Neural progenitor cell (in vitro differentiated cells): Measurements from ENCODE around the gene ATXN3L.

Experiments
- EZH2 ChIP-seq: fragments of 200-600 bp; sonication (generic); IDR thresholded peaks from 2 replicates; pipeline ENCODE4 v1.6.1; 2017; ENCODE audit warnings: antibody characterized with exemption, mild to moderate bottlenecking, moderate library complexity
- TF ChIP-seq, protein P1 (sequence below): fragments of 200-600 bp; sonication (generic); IDR thresholded peaks from 2 replicates; pipeline ENCODE4 v1.5.1; 2017; ENCODE audit warnings: antibody characterized with exemption, mild to moderate bottlenecking

DNA sequence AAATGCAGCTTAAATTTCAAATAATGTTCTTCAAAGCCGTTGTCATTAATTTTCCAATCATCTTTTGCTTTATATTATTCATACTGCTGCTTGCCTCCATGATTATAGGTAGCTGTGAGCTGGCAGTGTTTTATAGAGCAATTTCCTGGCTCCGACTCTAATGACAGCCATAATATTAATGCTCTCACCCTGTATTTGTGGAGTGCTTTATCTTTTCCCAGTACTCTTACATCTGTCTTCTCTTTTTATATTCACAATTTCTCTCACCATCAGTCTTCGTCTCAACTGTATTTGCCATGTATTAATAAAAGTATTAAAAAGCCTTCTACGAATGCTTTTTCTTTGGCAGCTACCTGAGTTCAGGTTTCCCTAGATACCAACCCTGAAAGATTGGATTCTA, 21.0 kb downstream of the ATXN3L start:
- no peak for TF ChIP-seq EZH2
- TF ChIP-seq, protein P1, sequence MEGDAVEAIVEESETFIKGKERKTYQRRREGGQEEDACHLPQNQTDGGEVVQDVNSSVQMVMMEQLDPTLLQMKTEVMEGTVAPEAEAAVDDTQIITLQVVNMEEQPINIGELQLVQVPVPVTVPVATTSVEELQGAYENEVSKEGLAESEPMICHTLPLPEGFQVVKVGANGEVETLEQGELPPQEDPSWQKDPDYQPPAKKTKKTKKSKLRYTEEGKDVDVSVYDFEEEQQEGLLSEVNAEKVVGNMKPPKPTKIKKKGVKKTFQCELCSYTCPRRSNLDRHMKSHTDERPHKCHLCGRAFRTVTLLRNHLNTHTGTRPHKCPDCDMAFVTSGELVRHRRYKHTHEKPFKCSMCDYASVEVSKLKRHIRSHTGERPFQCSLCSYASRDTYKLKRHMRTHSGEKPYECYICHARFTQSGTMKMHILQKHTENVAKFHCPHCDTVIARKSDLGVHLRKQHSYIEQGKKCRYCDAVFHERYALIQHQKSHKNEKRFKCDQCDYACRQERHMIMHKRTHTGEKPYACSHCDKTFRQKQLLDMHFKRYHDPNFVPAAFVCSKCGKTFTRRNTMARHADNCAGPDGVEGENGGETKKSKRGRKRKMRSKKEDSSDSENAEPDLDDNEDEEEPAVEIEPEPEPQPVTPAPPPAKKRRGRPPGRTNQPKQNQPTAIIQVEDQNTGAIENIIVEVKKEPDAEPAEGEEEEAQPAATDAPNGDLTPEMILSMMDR, result no peak
